ENCODE measurements around the gene KCNK5. TPM values are rescaled to one million over a fixed set of nuclear protein-coding genes. Genes with fewer than 3 reads are reported as not detected.

Gene KCNK5
- total RNA-seq, 4 donors from 2014 or later = 16.7 to 20.0 (median 18.4) TPM

- Histone ChIP-seq H3K36me3 (peaks cover 0 to 3% (median 0%) of the 10 kb centered on the region in 3 donors), H3K4me3 (no peak overlapping the region), H3K4me1 (no peaks in the 10 kb centered on the region), H3K27me3 (peaks cover 0 to 5% of the 10 kb centered on the region in 2 donors), H3K9me3 (peaks cover 0 to 6% (median 0%) of the 10 kb centered on the region in 4 donors), H3K27ac (no peak overlapping the region)
- no peak for TF ChIP-seq CTCF (IDR thresholded peaks at IDR 0.05)
- no peak for DNase-seq (ENCODE audit: low spot score in 2 of 2)
- 84% methylated on average over 4 of the region's 4 CpGs for WGBS, 2 donors
Observed at GRCh38 chr6:39154705-39155104, 74.6 kb downstream of the KCNK5 start.

- H3K36me3 ChIP-seq = no peaks in the 10 kb centered on the region
- 74 to 80% methylated on average over 6 of the region's 6 CpGs for WGBS, 2 donors
Observed at GRCh38 chr6:39153766-39154397, 75.4 kb downstream of the KCNK5 start.

GRCh38 chr6:39152262-39152661 lies 77.0 kb downstream of the KCNK5 start:
- Histone ChIP-seq H3K4me1 (no peaks in the 10 kb centered on the region), H3K27ac (no peak overlapping the region), H3K36me3 (no peaks in the 10 kb centered on the region), H3K9me3 (no peaks in the 10 kb centered on the region), H3K4me3 (no peak overlapping the region), H3K27me3 (peaks cover 0 to 5% of the 10 kb centered on the region in 2 donors)
- TF ChIP-seq EP300 (IDR thresholded peaks at IDR 0.05) = no peak
- no peak for TF ChIP-seq CTCF (IDR thresholded peaks at IDR 0.05)
- no peak for TF ChIP-seq POLR2A (IDR thresholded peaks at IDR 0.05)
- no peak for DNase-seq (ENCODE audit: low spot score in 2 of 2)
- 44 to 45% methylated on average over 5 of the region's 5 CpGs for WGBS, 2 donors

More at GRCh38 chr6:39153766-39154397, 75.4 kb downstream of the KCNK5 start:
- H3K9me3 ChIP-seq = no peaks in the 10 kb centered on the region
- DNase-seq (ENCODE audit: low spot score in 2 of 2) = no peak
- H3K4me3 ChIP-seq = no peak overlapping the region
- H3K27me3 ChIP-seq = peaks cover 0 to 5% of the 10 kb centered on the region in 2 donors
- no peaks in the 10 kb centered on the region for H3K4me1 ChIP-seq
- no peak overlapping the region for H3K27ac ChIP-seq
- TF ChIP-seq CTCF (IDR thresholded peaks at IDR 0.05) = no peak
- no peak for TF ChIP-seq EP300 (IDR thresholded peaks at IDR 0.05)
- TF ChIP-seq POLR2A (IDR thresholded peaks at IDR 0.05) = no peak

GRCh38 chr6:39151211-39151610 lies 78.1 kb downstream of the KCNK5 start:
- DNase-seq (ENCODE audit: low spot score in 2 of 2) = no peak
- no peaks in the 10 kb centered on the region for H3K36me3 ChIP-seq
- H3K27me3 ChIP-seq = peaks cover 0 to 5% of the 10 kb centered on the region in 2 donors
- H3K9me3 ChIP-seq = no peaks in the 10 kb centered on the region
- TF ChIP-seq POLR2A (IDR thresholded peaks at IDR 0.05) (no peak), CTCF (IDR thresholded peaks at IDR 0.05) (no peak), EP300 (IDR thresholded peaks at IDR 0.05) (no peak)
- no peaks in the 10 kb centered on the region for H3K4me1 ChIP-seq
- H3K4me3 ChIP-seq = no peak overlapping the region
- 69 to 71% methylated on average over 3 of the region's 3 CpGs for WGBS, 2 donors
- H3K27ac ChIP-seq = no peak overlapping the region

- TF ChIP-seq CTCF (IDR thresholded peaks at IDR 0.05) (no peak), EP300 (IDR thresholded peaks at IDR 0.05) (no peak), POLR2A (IDR thresholded peaks at IDR 0.05) (no peak)
- no peak for DNase-seq (ENCODE audit: low spot score in 2 of 2)
- no peaks in the 10 kb centered on the region for H3K4me1 ChIP-seq
- H3K9me3 ChIP-seq = peaks cover 0 to under 1% (median 0%) of the 10 kb centered on the region in 4 donors
- H3K36me3 ChIP-seq = no peaks in the 10 kb centered on the region
- no peak overlapping the region for H3K4me3 ChIP-seq
- WGBS, 2 donors = 63 to 92% methylated on average over 1 of the region's 1 CpG
- no peaks in the 10 kb centered on the region for H3K27me3 ChIP-seq
- H3K27ac ChIP-seq = no peak overlapping the region
Observed at GRCh38 chr6:39144481-39145173, 84.6 kb downstream of the KCNK5 start.

All from tibial nerve (tissue), 4 donors.